Parathyroid adenoma (tissue), 2 donors: Measurements from ENCODE around the gene DNAL4.

Experiments
- H2AFZ ChIP-seq: fragments of 300-600 bp; sonication (generic); one replicate; pipeline ENCODE4 v1.7.0; 2017; ENCODE audit warnings: antibody characterized with exemption, mild to moderate bottlenecking
- H3K27ac ChIP-seq: fragments of 300-600 bp; sonication (generic); one replicate; pipeline ENCODE4 v1.7.0; 2017
- H3K27me3 ChIP-seq: fragments of 300-600 bp; sonication (generic); one replicate; pipeline ENCODE4 v1.7.0; 2017; ENCODE audit warnings: low read length; ENCODE audit not compliant: control insufficient read depth, insufficient read depth
- H3K36me3 ChIP-seq: fragments of 300-600 bp; sonication (generic); one replicate; pipeline ENCODE4 v1.7.0; 2017; ENCODE audit warnings: low read length; ENCODE audit not compliant: control insufficient read depth, insufficient read depth
- H3K4me1 ChIP-seq: fragments of 300-600 bp; sonication (generic); one replicate; pipeline ENCODE4 v1.7.0; 2017; ENCODE audit warnings: control low read depth
- H3K4me2 ChIP-seq: fragments of 300-600 bp; sonication (generic); one replicate; pipeline ENCODE4 v1.7.0; 2017; ENCODE audit warnings: low read length
- H3K4me3 ChIP-seq: fragments of 300-600 bp; sonication (generic); one replicate; pipeline ENCODE4 v1.7.0; 2017; ENCODE audit warnings: low read depth, low read length
- H3K79me2 ChIP-seq: fragments of 300-600 bp; sonication (generic); one replicate; pipeline ENCODE4 v1.7.0; 2017; ENCODE audit warnings: control low read depth
- H3K9ac ChIP-seq: fragments of 300-600 bp; sonication (generic); one replicate; pipeline ENCODE4 v1.7.0; 2017; ENCODE audit warnings: mild to moderate bottlenecking
- H3K9me3 ChIP-seq: fragments of 300-600 bp; sonication (generic); one replicate; pipeline ENCODE4 v1.7.0; 2017; ENCODE audit warnings: low read length; ENCODE audit not compliant: control insufficient read depth
- CTCF ChIP-seq: fragments of 300-600 bp; sonication (generic); IDR thresholded peaks from one replicate; pipeline ENCODE4 v1.7.0; 2017; ENCODE audit warnings: antibody characterized with exemption, mild to moderate bottlenecking
- donor health status: primary hyperparathyroidism.

The DNAL4 gene

GRCh38 chr22:38824585-38824984 lies 30.6 kb upstream of the DNAL4 start:
- Histone ChIP-seq H3K4me2 (no peak overlapping the region), H3K79me2 (no peaks in the 10 kb centered on the region), H3K27ac (no peak overlapping the region), H3K4me3 (no peak overlapping the region), H3K9ac (no peak overlapping the region), H2AFZ (no peak overlapping the region), H3K36me3 (no peaks in the 10 kb centered on the region), H3K4me1 (no peaks in the 10 kb centered on the region), H3K9me3 (no peaks in the 10 kb centered on the region), H3K27me3 (no peaks in the 10 kb centered on the region)
- TF ChIP-seq CTCF = no peak

DNA sequence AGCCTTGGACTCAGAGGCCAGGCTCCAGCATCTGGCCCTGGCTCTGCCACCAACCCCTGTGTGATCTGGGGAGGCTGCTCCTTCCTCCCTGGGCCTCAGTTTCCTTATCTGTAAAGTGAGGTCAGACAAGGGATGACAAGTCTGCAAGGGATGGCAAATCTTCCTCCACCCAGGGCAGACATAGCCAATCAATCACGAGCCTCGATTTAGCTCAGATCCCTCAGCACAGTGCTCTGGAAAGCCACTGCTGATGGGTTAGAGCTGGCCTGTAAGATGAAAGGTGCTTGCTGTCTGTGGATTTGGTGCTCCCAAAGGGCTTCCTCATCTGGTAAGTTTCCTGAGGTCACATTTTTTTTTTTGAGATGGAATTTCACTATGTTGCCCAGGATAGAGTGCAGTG lies 29.7 kb upstream of the DNAL4 start:
- H3K9me3 ChIP-seq = no peaks in the 10 kb centered on the region
- H3K9ac ChIP-seq = no peak overlapping the region
- H3K4me2 ChIP-seq = no peak overlapping the region
- H3K4me3 ChIP-seq = no peak overlapping the region
- TF ChIP-seq CTCF = no peak
- no peaks in the 10 kb centered on the region for H3K4me1 ChIP-seq
- no peak overlapping the region for H3K27ac ChIP-seq
- no peaks in the 10 kb centered on the region for H3K79me2 ChIP-seq
- H2AFZ ChIP-seq = no peak overlapping the region
- no peaks in the 10 kb centered on the region for H3K36me3 ChIP-seq
- H3K27me3 ChIP-seq = no peaks in the 10 kb centered on the region

DNA sequence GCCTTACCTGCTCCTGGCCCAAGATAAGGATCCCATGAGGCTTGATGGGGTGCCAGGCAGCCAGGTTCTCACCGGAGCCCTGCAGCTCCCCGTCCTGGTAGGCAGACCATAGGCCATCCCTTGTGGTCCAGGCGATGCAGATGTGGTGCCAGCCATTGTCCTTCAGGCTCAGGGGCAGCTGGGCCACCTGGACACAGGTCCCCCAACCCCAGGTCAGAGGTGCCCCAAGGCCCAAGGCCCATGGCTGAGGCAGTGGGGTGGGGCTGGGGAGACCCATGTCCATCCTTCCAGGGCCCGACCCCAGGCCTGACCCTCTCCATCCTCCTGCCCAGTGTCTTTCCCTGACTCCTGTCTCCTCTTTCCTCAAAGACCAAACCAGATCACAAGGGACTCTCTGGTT lies 29.1 kb upstream of the DNAL4 start:
- H3K27ac ChIP-seq = no peak overlapping the region
- no peak overlapping the region for H2AFZ ChIP-seq
- H3K27me3 ChIP-seq = no peaks in the 10 kb centered on the region
- no peak for TF ChIP-seq CTCF
- H3K4me3 ChIP-seq = no peak overlapping the region
- H3K4me1 ChIP-seq = no peaks in the 10 kb centered on the region
- H3K79me2 ChIP-seq = no peaks in the 10 kb centered on the region
- H3K9ac ChIP-seq = no peak overlapping the region
- H3K9me3 ChIP-seq = no peaks in the 10 kb centered on the region
- H3K36me3 ChIP-seq = no peaks in the 10 kb centered on the region
- no peak overlapping the region for H3K4me2 ChIP-seq

- no peak for TF ChIP-seq CTCF
- Histone ChIP-seq H3K9ac (no peak overlapping the region), H3K4me2 (no peak overlapping the region), H3K27me3 (no peaks in the 10 kb centered on the region), H3K4me1 (no peaks in the 10 kb centered on the region), H3K79me2 (no peaks in the 10 kb centered on the region), H3K4me3 (no peak overlapping the region), H2AFZ (no peak overlapping the region), H3K9me3 (no peaks in the 10 kb centered on the region), H3K27ac (no peak overlapping the region), H3K36me3 (no peaks in the 10 kb centered on the region)
Measured at GRCh38 chr22:38820020-38820419, 26.1 kb upstream of the DNAL4 start.

DNA sequence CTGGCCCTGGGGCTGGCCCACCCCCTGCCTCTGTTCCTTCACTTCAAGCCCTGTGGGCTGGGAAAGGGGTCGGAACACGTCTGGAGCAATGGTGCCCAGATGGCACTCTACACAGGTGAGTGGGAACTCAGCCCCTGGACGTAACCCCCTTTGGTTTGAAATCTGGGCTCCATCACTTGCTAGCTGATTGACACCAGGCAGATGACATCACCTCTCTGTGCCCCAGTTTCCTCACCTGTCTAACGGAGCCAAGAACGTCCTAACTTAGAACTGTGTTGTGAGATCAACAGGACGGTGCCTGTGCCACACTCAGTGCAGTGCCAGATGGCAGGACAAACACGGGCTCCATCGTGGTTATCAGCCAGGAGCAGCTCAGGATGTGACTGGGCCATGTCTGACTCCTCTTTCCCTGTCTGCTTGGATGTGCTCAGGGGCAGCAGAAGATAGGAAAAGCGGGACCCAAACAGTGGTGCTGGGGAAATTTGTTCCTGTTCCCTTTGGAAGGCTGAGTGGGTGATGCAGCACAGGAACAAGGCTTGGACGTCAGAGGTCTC lies 25.5 kb upstream of the DNAL4 start:
- Histone ChIP-seq H3K36me3 (no peaks in the 10 kb centered on the region), H3K79me2 (no peaks in the 10 kb centered on the region), H3K9me3 (no peaks in the 10 kb centered on the region)

More for the DNA sequence above, 25.5 kb upstream of the DNAL4 start:
- Histone ChIP-seq H3K4me2 (no peak overlapping the region), H3K27ac (no peak overlapping the region), H2AFZ (no peak overlapping the region), H3K4me3 (no peak overlapping the region), H3K9ac (no peak overlapping the region), H3K4me1 (no peaks in the 10 kb centered on the region), H3K27me3 (no peaks in the 10 kb centered on the region)
- no peak for TF ChIP-seq CTCF
